Neural cell (in vitro differentiated cells): ENCODE measurements around the gene CCNB1IP1.

Experiments used
- EZH2 ChIP-seq: fragments of 200-600, 300-800 bp; shearing (Covaris generic), sonication (generic); IDR thresholded peaks from 2 replicates; pipeline ENCODE4 v1.6.1; 2014; ENCODE audit warnings: antibody characterized with exemption, low read length, borderline replicate concordance, mild to moderate bottlenecking; ENCODE audit not compliant: insufficient read depth, poor library complexity, severe bottlenecking
- MXI1 ChIP-seq: fragments of 450-650 bp; conservative IDR thresholded peaks from 2 replicates; pipeline ENCODE4 v1.6.1; 2014; ENCODE audit warnings: antibody characterized with exemption, mild to moderate bottlenecking; ENCODE audit not compliant: poor library complexity, severe bottlenecking
- POLR2AphosphoS5 ChIP-seq: IDR thresholded peaks from 2 replicates; pipeline ENCODE4 v1.6.1; 2012
- TAF1 ChIP-seq: IDR thresholded peaks from 2 replicates; pipeline ENCODE4 v1.6.1; 2012; ENCODE audit warnings: low read depth
- TF ChIP-seq, protein P1 (sequence below): fragments of 450-650 bp; IDR thresholded peaks from 2 replicates; pipeline ENCODE4 v1.5.1; 2014; ENCODE audit warnings: antibody characterized with exemption, mild to moderate bottlenecking, moderate library complexity; ENCODE audit not compliant: poor library complexity, severe bottlenecking
- TF ChIP-seq, protein P2 (sequence below): IDR thresholded peaks from 2 replicates; pipeline ENCODE4 v1.6.1; 2012; ENCODE audit warnings: borderline replicate concordance

DNA sequence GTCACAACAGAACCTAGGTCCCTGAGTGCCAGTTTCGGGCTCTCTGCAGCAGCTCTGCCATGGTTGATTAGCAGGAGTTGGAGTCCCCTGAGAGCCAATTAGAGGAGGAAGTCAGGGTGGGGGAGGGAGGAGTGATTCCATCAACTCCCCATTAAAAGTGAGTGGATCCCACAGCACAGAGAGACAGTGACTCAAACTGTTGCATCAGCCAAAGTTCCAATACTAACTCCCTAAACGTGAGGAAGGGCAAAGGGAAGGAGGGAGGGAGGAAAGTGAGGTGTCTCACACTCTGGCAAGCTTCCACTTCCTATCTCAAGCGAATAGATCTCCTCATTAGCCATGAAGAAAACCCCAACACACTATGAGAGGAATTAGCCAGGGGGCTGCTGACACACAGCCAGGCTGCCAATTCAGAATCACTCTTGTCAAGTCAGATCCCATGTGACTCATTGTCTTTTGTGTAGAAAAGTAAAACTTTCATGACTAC is 70.4 kb downstream of the CCNB1IP1 start:
- TF ChIP-seq POLR2AphosphoS5 (no peak), MXI1 (no peak), TAF1 (no peak), EZH2 (no peak)
- TF ChIP-seq, protein P1, sequence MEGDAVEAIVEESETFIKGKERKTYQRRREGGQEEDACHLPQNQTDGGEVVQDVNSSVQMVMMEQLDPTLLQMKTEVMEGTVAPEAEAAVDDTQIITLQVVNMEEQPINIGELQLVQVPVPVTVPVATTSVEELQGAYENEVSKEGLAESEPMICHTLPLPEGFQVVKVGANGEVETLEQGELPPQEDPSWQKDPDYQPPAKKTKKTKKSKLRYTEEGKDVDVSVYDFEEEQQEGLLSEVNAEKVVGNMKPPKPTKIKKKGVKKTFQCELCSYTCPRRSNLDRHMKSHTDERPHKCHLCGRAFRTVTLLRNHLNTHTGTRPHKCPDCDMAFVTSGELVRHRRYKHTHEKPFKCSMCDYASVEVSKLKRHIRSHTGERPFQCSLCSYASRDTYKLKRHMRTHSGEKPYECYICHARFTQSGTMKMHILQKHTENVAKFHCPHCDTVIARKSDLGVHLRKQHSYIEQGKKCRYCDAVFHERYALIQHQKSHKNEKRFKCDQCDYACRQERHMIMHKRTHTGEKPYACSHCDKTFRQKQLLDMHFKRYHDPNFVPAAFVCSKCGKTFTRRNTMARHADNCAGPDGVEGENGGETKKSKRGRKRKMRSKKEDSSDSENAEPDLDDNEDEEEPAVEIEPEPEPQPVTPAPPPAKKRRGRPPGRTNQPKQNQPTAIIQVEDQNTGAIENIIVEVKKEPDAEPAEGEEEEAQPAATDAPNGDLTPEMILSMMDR: no peak
- TF ChIP-seq, protein P2, sequence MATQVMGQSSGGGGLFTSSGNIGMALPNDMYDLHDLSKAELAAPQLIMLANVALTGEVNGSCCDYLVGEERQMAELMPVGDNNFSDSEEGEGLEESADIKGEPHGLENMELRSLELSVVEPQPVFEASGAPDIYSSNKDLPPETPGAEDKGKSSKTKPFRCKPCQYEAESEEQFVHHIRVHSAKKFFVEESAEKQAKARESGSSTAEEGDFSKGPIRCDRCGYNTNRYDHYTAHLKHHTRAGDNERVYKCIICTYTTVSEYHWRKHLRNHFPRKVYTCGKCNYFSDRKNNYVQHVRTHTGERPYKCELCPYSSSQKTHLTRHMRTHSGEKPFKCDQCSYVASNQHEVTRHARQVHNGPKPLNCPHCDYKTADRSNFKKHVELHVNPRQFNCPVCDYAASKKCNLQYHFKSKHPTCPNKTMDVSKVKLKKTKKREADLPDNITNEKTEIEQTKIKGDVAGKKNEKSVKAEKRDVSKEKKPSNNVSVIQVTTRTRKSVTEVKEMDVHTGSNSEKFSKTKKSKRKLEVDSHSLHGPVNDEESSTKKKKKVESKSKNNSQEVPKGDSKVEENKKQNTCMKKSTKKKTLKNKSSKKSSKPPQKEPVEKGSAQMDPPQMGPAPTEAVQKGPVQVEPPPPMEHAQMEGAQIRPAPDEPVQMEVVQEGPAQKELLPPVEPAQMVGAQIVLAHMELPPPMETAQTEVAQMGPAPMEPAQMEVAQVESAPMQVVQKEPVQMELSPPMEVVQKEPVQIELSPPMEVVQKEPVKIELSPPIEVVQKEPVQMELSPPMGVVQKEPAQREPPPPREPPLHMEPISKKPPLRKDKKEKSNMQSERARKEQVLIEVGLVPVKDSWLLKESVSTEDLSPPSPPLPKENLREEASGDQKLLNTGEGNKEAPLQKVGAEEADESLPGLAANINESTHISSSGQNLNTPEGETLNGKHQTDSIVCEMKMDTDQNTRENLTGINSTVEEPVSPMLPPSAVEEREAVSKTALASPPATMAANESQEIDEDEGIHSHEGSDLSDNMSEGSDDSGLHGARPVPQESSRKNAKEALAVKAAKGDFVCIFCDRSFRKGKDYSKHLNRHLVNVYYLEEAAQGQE: no peak
